ENCODE results near the gene RASD1.
A peak's percentile ranks its signal among the peaks of the same experiment; 100 is the strongest.

The RASD1 gene

DNA sequence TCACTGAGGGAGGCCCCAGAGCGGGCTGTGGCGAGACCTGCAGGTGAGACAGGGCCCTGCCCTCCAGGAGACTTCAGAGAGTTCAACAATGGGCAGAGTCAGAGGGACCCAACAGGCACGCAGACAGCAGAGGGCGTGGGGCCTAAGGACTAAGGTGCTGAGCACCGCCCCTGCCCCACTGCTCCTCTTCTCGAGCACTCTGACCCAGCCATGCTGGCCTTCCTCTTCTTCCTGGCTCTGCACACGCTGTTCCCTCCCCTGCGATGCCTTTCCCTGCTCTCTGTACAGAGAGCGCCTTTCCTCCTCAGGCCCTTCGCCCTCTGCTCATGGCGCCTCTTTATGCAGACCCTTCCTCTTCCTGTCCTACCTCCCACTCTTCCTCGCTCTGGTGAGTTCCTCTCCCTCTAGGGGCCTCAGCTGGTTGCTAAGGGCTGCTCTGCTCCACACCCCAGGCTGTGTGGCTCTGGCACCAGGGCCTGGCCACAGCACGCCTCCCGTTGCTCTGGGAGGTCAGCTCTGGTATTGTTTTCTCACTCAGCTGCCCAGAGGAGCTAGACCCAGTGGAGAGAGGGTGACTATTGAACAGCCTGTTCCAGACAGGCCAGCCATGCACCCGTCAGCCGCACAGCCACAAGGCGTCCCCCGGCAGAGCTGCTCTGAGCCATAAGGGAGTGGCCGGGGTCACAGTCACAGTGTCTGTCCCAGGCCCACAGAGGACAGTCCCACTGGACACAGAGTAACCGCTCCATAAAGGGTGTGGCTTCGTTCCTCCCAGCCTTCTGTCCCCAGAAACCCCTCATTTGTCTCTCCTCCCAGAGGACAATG is 13.6 kb upstream of the RASD1 start:
- DNase-seq, result no peak

DNA sequence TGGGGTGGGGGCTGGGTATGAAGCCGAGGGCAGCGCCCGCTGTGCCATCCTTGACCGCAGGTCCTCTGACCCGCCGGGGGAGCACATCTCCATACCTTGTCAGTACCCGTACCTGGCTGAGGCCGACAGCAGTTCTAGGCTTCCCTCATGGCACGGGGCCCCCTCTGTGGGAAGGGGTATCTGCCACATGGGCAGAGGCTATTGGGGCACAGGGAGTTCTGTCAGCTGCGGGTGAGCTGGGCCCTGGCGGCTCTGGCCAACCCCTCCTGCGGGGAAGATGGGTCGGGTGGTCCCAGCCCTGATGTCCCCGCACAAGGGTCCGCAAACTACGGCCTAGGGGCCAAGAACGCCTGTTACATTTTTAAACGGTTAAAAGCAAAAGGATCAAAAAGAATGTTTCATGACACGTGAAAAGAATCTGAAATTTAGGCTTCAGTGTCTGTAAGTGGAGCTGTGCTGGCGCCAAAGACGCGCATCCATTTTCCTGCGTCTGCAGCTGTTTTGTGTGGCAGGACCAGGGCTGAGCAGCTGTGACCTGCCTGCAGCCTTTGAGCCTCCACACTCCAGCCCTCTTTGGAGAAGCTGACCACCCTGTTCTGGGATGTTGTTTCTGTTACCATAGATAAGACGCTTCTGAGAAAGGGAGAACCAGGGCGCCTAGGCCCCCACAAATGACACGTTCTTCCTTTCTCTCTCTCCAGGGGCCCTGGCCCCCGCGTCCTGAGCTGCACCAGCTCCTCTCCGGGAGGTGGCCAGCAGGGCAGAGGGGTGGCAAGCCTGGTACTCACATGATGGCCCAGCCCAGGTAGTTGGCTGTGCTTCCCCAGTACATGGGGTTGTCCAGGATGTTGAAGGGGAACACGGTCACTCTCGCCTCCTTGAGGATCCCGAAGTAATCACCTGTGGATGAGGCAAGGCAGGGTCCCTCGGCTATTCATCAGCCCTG is 12.7 kb upstream of the RASD1 start:
- DNase-seq, result no peak

DNA sequence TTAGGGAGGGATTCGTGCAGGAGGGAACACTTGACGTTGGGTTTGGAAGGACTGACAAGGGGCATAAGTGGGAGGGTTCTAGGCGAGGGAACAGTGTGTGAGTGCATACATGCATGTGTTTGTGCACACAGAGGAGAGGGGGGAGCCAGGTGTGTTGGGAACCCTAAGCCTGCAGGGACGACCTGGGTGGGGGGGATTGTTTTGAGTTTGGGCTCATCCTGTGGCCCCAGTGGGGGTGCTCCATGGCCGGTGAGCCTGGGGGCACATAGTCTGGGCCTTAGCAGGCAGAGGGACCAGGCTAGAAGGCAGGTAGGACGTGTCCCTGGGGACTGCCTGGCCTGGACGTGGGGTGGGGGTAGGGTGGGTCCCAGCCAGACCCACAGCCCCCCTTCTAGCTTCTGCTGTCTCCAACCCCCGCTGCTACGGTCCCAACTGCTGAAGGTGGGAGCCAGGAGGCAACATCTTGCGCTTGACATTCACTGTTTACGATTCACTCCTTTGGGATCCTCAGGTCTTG is 11.9 kb upstream of the RASD1 start:
- DNase-seq, result no peak

DNA sequence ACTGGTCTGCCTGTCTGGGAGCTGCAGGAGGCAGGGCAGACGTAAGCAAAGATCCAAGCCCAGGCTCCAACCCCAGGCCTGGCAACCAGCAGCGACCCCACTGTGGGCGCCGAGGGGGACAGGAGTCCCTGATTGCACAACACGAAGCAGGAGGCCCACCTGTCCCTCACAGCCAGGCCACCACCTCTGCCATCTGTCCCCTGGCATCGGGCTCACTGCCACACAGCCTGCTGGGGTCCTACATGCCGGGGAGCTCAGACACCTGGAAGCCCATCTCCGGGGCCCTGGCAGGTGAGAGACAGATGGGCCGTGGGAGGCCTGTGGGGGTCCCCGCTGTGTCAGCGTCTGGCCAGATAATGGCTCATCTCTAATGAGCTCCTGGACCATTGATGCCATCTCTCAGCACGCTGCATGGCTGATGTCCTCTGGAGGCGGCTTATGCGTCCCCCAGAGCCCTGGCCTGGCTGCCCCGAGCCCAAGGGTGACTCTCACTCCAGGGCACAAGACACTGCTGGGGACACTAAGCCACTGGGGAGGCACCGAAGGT is 11.3 kb upstream of the RASD1 start:
- DNase-seq, result no peak

DNA sequence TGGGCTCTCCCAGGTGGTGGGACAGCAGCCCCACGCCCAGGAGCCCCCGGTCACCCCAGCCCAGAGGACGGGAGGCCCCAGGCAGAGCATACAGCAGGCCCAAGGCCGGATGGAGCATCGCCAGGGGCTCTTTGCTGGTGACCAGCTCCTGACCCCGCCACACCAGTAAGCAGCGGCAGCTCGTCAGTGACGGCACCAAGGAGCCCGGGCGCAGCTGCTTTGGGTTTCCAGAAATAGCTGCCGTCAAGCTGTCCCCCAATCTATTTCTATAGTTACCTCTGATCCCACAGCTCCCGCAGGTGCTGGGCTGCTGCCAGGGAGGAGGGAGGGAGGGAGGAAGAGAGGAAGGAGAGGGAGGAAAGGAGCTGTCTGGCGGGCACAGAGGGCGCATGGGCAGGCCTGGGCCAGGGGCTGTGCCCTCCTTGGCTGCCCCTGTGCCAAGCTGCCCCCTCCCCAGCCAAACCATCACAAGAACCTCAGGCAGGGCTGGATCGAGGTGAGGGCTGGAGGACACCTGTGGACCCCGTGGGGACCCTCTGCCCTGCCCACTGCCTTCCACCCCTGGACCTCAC is 10.8 kb upstream of the RASD1 start:
- peak; percentile 19 for DNase-seq

DNA sequence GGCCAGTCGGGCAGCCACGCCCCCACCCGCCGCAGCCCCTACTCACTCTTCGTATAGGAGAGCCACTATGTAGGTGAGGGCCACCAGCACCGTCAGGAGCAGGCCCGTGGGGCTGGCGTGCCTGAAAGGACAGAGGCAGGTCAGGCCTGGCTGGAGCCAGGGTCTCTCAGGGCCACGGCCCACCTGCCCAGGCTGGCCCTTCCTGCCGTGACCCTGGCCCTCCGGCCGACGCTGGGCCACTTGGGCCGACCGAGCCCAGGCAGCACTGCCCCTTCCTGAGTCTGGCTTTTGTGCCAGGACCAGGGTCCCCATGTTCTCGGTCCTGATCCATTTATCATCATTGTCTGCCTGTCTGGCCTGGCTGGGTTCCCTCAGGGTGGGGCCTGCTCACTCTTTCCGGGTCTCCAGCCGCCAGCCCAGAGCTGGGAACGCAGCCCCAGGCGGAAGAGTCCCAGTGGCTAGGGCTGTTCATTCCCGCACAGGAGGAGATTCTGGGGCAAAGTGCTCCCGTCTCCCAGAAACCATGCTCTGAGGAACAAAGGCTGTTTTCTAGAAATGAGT is 10.1 kb upstream of the RASD1 start:
- no peak for DNase-seq

DNA sequence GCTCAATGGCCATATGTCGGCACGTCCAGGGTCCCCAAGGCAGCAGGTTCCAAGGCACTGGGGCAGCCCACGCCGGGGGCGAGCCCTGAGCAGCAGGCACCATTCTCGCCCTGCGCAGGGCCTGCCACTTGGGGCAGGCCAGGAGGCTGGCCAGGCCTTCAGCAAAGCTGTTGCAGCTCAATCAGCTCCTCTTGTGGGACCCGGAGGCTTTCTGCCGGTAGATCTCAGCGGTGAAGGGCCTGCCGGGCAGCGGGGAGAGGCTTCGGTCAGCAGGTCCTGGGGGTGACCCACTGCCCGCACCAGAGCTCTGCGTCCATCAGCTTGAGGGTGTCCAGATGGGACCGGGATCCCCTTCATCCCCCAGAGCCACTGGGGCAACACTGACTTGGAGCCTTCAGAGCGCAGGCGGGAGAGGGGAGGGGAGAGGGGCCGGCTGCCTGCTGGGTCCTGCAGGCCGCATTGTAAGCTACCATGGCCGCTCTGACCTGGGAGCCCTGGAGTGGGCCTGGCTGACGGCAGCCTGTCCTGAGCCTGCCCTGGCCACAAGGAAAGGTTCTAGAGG is 9.5 kb upstream of the RASD1 start:
- DNase-seq, result no peak

DNA sequence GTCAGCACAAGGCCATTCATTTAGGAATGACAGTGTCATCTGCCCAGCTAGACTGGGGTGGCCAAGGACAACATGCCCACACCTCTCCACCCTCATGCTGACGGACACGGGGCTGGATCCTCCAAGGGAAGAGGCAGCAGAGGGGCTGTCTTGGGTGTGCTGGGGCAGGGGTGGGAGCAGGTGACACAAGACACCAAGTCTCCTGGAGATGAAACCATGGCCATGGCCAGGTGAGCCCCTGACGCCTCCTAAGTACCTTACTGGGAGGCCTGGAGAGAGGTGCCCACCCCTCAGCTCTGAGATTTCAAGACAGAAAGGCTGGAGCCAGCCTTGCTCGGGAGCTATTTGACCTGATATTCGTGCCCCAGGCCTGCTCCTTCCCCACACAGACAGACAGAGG is 9.0 kb upstream of the RASD1 start:
- DNase-seq, result no peak

DNA sequence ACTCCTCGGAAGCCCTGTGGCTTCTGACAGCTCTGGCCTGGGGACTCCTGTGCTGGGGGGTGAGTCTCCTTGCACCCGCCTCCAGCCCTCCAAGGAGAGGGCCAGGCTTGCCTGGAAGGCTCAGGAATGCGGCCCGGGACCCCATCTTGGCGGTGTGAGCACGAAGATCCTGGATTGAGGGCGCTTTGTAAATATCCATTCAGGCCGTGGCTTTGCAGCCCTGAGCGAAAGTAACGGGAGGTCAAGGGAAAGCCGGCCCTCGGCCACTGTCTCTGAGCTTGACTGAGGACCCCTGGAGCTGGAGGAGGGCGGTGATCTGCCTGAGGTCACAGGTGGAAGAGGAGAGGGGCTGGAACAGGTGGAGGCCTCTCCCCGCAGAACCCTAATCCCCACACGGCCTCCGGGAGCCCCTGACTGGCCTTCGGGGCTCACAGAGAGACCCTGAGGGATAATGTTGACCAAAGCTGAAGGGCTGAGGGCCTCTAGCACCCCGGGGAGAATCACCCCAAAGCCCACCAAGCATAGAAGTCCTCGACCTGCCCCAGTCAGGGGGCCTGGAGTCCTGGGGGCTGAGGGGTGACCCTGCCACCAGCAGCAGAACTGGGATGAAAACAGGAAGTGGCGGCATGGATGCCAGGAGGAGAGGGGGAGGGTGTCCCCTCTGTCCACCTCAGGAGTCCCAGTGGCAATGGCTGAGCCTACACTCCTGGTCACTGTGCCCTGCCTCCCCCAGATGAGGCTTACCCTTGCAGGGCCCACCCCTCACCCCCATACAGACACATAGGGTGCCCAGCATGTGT is 8.3 kb upstream of the RASD1 start:
- no peak for DNase-seq

DNA sequence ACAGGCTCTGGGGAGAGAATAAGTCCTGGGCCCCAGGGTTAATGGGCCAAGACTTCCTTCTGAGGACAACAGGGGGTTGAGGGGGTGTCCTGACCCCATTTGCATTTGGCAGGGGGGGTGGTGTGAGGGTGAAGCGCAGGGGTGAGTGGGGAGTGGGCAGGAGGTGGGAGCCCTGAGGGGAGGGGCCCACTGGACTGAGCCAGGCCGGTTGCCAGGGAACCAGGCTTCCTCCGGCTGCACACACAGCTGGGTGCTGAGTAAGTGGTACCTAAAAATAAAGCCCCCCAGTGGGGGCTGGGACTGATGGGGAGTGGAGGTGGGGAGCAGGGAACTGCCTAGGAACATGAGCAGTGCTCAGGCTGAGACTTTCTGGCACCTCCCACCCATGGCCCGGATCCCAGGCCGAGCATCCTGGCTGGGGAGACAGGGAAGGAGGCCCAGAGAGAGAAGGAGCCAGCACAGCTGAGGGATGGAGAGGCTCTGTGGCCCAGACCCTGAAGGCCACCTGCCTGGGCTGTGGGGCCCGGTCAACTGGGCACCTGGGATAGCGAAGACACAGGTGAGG is 7.5 kb upstream of the RASD1 start:
- no peak for DNase-seq

DNA sequence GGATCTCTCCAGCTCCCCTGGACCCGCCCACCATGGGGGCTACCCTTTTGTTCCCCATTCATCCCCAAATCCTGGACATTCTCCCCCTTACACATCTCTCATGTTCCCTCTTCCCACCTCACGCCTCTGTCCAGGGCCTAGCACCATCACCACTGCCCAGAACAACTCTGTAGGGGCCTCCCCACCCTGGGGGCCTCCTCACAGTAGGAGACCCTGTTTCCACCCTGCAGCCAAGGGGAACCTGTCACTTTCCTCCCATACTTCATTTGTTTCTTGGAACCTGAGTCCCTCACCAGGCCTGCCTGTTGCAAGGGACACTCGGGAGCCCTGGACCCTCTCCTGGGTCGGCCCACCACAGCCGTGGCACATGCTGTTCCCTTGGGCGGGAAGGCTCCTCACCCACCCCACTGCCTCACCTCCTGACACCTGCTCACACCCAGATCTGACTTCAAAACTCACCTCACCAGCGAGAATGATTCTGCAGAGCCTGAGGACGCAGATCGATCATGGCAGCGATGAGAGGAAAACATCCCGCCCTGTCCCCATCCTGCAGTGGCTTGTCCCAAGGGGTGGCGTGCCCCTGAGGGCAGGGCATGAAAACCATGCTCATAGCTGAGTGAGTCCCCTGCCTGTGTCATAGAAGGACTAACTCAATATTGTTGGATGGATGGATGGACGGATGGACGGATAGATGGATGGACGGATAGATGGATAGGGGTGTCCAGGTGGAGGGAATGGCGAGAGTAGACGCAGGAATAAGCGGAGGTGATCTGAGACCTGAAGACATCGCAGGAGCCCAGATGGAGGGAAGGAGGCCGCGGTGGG is 6.8 kb upstream of the RASD1 start:
- no peak for DNase-seq

DNA sequence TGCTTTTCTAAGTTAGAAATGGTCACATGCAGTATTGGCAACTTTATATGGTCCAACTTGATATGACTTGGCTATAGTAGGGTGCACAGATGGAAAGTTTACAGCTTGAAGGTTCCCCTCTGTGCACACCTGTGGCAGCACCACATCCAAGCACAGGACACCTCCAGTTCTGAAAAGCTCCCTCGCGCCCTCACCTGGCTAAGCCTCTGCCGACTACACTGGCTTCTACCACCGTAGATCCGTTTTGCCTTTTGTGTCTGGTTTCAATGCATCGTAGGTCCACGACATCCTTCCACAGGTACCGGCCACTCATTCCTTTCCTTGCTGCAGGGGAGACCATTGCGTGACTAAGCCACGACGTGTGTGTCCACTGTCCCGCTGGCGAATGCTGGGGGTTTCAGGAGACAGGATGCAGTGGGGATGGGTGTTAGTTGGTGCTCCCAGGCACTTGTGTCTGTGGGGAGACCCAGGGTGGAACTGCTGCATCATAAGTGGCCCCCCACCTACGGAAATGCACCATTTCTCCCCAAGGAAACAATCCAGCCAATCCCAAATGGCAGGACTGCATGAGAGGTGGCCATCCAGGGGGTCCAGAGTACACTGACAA is 4.9 kb upstream of the RASD1 start:
- no peak for DNase-seq

DNA sequence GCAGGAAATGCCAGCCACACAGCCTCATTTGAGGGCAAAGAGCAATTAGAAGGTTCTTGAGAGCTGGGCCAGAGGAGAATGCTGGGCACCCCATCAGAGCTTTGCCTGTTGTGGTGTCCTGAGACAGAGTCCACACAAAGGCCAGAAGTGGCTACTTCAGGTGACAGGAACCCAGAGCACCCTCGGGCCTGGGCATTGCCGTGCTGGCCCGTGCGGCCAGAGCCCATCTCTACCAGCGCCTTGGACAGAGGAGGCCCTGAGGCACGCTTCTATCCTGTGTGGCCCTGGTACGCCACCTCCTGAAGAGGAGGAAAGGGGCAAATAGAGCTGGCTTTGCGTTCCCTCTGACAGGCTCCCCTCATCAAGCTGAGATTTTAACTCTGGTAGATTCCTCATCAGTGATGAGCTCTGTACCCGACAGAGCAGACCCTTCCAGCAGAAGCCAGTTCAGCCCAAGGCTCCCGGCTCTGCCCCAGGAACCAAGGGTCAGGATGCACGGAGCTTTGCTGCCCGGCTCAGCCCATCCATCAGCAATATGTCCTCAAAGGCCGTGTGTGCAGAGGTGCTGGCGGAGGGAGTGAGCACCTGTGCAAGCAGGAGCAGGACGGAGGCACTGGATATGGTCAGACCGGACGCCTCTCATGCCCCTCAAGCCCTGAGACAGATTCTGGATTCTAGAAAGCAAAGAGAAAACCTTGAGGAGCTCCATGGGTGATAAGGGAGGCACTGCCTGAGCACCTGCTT is 3.4 kb upstream of the RASD1 start:
- no peak for DNase-seq

DNA sequence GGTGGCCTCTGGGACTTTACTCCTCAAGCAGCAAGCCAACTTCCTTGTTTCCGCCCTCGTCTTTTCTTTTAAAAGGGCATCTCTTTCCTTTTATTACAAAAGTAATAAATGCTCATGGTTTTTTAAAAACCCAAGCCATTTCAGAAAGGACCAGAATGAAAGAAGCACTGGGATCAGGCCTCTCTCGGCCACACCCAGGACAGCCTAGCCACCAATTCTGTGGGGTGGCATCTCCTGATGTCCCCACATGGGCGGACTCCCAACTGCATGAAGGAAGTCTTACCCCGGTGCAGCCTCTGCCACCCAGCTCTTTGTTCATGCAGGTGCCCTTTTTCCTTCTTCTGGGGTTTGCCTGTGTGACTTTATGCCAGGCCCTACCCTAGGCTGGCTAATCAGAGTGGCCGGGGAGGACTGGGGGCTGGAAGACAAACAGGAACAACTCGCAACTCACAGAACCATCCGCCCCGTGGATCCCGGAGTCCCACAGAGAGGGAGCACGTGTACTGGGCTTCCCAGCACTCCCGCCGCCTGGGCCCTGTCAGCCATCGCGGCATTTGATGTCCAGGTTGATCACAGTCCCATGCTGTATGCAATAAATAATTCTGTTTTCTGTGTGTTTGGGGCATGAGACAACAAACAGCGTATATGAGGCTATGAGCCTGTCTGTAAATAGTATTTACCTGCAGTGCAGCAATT is 2.6 kb upstream of the RASD1 start:
- DNase-seq, result no peak

DNA sequence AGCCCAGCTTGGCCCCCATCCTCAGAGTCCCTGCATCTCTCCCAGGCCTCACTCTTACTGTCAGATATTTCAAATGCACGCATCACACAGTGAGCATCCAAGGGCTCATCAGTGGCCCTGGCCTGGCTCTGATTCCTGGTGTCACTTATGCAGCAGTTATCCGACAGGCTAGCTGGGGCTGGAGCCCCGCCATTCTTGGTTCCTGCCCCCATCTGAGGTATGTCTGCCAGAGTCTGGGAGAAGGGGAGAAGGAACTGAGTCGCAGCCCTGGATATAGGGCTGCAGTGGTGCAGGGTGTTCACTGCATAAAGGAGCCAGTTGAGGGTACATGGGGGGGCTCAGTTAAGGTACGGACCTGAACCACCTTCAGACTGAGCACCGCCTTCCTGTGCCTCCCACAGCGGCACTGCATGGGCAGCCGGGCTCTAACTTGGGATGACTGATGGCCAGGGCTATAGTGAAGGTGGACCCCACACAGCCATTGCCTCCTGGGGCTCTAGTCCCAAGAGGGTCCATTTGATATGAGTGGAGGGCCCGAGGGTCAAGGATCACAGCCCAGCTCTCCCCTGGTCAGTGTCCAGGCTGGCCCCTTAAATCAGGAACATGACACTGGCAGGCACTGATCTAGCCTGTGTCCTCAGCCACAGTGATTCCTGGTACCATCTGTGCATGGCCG is 1.8 kb upstream of the RASD1 start:
- no peak for DNase-seq

DNA sequence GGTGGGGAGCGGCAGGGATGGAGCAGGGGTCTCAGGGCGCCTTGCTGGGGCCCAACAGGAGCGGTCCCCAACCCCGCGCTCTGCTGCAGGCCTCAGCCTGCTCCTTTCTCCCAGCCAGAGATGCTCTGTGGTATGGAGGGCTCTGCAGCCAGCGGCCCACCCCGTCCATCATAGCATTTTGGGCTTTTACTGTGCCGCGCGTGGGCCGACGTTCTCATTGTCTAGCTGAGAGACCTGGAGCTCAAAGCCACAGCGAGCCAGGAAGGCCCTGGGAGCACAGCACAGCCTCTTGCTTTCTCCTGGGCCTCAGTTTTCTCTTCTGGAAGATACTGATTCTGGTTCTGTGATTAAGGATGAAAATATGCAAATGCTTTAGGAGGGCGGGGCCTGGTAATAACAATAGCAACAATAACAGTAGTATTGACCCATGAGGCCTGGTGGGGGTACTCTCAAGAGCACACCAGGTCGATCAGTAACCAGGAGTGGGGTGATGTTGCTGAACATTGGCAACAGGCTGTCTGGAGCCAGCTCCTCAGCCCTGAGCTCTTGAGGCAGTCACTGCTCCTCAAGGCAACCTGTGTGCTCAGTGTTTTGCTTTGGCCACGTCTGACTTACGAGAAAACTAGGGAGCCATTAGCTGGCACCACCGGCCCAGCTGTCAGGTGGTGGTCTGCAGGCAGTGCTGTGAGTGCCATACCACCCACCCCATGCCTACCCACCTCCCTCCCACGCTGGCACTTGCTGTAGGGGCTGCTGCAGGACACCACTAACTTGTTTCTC is 1.1 kb upstream of the RASD1 start:
- DNase-seq, result no peak

Data from NCI-H1417 treated with DMSO at 0.1 percent for 48 hours (cell line).